HepG2 (cell line): ENCODE results near the gene ATL2. TPM values are rescaled to one million over a fixed set of nuclear protein-coding genes. Genes with fewer than 3 reads are reported as not detected.

Experiments
- CBFB ChIP-seq: sonication (generic); formaldehyde crosslinking; IDR thresholded peaks from 2 replicates; pipeline ENCODE4 v1.4.0; 2020; ENCODE audit warnings: missing genetic modification reagents
- KLF15 ChIP-seq: sonication (generic); formaldehyde crosslinking; IDR thresholded peaks from 2 replicates; pipeline ENCODE4 v1.8.1; 2023; ENCODE audit warnings: borderline replicate concordance, mild to moderate bottlenecking, inconsistent platforms, missing genetic modification reagents, mixed read lengths
- KLF9 ChIP-seq: IDR thresholded peaks from 2 replicates; pipeline ENCODE4 v1.6.1; 2016; ENCODE audit warnings: low read depth
- NFYC ChIP-seq: IDR thresholded peaks from 2 replicates; pipeline ENCODE4 v1.6.1; 2016; ENCODE audit warnings: missing genetic modification reagents, missing compliant biosample characterization
- RXRB ChIP-seq: IDR thresholded peaks from 2 replicates; pipeline ENCODE4 v1.6.1; 2016; ENCODE audit warnings: borderline replicate concordance, missing genetic modification reagents, missing compliant biosample characterization
- YEATS4 ChIP-seq: sonication (generic); formaldehyde crosslinking; IDR thresholded peaks from 2 replicates; pipeline ENCODE4 v1.4.0; 2020; ENCODE audit warnings: missing genetic modification reagents, borderline replicate concordance
- ZBTB20 ChIP-seq: sonication (generic); formaldehyde crosslinking; IDR thresholded peaks from 2 replicates; pipeline ENCODE4 v1.8.1; 2023; ENCODE audit warnings: missing genetic modification reagents, low read depth, mild to moderate bottlenecking, borderline replicate concordance
- ZBTB42 ChIP-seq: sonication (generic); formaldehyde crosslinking; IDR thresholded peaks from 2 replicates; pipeline ENCODE4 v1.5.0; 2020; ENCODE audit warnings: mild to moderate bottlenecking, missing genetic modification reagents
- ZNF501 ChIP-seq: sonication (generic); formaldehyde crosslinking; IDR thresholded peaks from 2 replicates; pipeline ENCODE4 v1.5.1; 2020; ENCODE audit warnings: mild to moderate bottlenecking, moderate library complexity, missing genetic modification reagents
- ZNF644 ChIP-seq: IDR thresholded peaks from 2 replicates; pipeline ENCODE4 v1.6.1; 2016; ENCODE audit warnings: low read depth
- ZNF839 ChIP-seq: sonication (generic); formaldehyde crosslinking; IDR thresholded peaks from 2 replicates; pipeline ENCODE4 v1.4.0; 2020; ENCODE audit warnings: missing genetic modification reagents, mild to moderate bottlenecking, borderline replicate concordance
- polyA plus RNA-seq, 8 experiments: library from polyadenylated mRNA; depleted of rRNA in 3 of 8; stranded (reverse) in 7 of 8; unstranded in 1 of 8; fragments of >200 nt; fragmentation: Illumina TruSeq in 4 of 8; extraction: Trizol in 4 of 8; gene quantifications; 2 replicates each; pipeline versions ENCODE4 v1.2.1 to v1.2.3, GENCODE V29; 2011 to 2016; ENCODE audit warnings: low read depth in 4 of 8, missing spikeins in 1 of 8, mixed read lengths in 1 of 8; ENCODE audit not compliant: insufficient read depth in 1 of 8
- total RNA-seq, 5 experiments: library from RNA; depleted of rRNA; stranded (reverse); fragments of >200 nt; fragmentation: Illumina TruSeq; extraction: Trizol; gene quantifications; 2 replicates each; pipeline ENCODE4 v1.2.3, GENCODE V29; 2016; ENCODE audit warnings: low read depth in 1 of 5
- TF ChIP-seq, protein P1 (sequence below): sonication (generic); formaldehyde crosslinking; IDR thresholded peaks from 2 replicates; pipeline ENCODE4 v1.4.0; 2020; ENCODE audit warnings: mild to moderate bottlenecking, missing genetic modification reagents
- TF ChIP-seq, protein P2 (sequence below): sonication (generic); formaldehyde crosslinking; IDR thresholded peaks from 2 replicates; pipeline ENCODE4 v1.5.1; 2020; ENCODE audit warnings: missing genetic modification reagents, mild to moderate bottlenecking, borderline replicate concordance
- TF ChIP-seq, protein P3 (sequence below): sonication (generic); formaldehyde crosslinking; IDR thresholded peaks from 2 replicates; pipeline ENCODE4 v1.9.0; 2021; ENCODE audit warnings: missing genetic modification reagents, borderline replicate concordance

The ATL2 gene
- total and polyA plus RNA-seq, 2 of the 13 experiments (the other 11 are each of a cell fraction or from before 2014, with no cell fraction given), result 56.5 to 119 TPM

DNA sequence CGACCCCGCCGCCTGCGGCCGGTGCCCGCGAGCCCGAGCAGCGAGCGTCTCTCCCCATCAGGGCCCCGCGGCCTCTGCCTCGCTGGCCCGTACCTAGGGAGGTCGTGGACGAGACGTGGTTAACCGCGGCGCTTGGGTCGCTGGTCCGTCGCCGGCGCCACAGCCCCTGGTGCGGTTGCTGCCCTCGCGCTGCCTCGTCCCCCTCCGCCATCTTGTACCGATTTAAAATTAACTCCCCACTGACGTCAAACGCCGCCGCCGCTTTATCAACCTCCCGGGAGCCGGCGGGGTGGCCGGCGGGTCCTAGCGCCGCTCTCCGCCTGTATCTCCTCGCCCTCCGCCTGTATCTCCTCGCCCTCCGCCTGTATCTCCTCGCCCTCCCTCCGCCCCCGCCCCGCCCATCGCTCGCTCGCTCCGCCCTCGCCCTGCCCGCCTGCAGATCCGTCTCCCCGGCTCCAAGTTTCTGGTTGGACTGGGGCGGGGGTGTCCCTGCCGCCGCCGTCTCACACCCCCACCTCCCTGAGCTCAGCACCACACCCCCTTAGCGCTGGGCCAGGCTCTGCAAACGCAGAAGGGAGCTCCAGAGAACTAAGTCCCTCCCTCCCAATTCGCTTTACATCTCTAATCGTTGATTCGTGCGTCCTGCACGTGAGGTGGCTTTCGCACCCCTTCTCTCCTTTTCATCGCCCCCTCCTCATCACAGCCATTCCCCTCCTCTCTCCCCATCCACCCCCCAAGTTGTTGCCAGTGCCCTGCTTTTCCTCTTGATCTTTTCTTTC lies at the start of gene ATL2 (continued):
- TF ChIP-seq, protein P1, sequence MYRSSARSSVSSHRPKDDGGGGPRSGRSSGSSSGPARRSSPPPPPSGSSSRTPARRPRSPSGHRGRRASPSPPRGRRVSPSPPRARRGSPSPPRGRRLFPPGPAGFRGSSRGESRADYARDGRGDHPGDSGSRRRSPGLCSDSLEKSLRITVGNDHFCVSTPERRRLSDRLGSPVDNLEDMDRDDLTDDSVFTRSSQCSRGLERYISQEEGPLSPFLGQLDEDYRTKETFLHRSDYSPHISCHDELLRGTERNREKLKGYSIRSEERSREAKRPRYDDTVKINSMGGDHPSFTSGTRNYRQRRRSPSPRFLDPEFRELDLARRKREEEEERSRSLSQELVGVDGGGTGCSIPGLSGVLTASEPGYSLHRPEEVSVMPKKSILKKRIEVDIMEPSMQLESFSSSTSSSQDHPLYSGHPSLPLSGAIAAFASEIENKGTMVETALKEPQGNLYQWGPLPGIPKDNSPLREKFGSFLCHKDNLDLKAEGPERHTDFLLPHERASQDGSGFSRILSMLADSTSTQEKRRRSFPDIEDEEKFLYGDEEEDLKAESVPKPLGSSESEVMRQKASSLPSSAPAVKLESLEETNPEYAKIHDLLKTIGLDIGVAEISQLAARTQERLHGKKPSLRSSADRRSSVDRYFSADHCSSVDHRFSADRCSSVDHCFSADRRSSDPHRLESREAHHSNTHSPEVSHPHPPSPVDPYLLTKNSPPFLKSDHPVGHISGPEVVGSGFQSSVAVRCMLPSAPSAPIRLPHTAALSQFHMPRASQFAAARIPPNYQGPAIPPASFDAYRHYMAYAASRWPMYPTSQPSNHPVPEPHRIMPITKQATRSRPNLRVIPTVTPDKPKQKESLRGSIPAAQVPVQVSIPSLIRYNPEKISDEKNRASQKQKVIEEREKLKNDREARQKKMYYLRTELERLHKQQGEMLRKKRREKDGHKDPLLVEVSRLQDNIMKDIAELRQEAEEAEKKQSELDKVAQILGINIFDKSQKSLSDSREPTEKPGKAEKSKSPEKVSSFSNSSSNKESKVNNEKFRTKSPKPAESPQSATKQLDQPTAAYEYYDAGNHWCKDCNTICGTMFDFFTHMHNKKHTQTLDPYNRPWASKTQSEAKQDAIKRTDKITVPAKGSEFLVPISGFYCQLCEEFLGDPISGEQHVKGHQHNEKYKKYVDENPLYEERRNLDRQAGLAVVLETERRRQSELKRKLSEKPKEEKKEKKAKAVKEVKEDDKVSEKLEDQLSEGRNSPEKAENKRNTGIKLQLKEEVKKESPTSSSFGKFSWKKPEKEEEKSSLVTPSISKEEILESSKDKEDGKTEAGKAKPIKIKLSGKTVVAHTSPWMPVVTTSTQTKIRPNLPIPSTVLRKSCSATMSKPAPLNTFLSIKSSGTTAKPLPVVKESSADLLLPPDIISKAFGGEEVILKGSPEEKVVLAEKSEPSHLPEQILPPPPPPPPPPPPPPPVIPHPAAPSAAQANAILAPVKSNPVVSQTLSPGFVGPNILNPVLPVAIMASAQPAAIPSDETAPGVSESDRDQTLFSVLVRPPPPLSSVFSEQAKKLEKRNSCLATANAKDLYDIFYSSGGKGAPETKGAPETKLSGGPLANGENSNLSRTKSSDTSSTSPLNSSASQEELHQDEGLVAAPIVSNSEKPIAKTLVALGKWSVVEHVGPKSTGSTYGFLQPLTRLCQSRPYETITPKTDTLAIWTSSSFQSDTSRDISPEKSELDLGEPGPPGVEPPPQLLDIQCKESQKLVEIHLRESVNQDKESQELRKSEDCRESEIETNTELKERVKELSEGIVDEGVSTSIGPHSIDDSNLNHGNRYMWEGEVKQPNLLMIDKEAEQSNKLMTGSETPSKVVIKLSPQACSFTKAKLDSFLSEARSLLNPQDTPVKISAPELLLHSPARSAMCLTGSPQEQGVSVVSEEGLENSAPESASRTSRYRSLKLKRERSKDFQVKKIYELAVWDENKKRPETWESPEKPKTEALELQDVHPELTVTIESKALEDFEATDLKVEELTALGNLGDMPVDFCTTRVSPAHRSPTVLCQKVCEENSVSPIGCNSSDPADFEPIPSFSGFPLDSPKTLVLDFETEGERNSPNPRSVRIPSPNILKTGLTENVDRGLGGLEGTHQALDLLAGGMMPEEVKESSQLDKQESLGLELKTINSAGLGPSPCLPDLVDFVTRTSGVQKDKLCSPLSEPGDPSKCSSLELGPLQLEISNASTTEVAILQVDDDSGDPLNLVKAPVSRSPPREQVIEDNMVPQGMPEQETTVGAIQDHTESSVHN (CRISPR knock-in tag), result no peak; the same call in 1 of the 2 replicates
- TF ChIP-seq RXRB (CRISPR knock-in tag), result peak; percentile 73; the same call in 1 of the 2 replicates
- TF ChIP-seq ZNF839, result no peak
- TF ChIP-seq CBFB (CRISPR knock-in tag), result peak; percentile 59; the same call in 1 of the 2 replicates
- TF ChIP-seq, protein P2, sequence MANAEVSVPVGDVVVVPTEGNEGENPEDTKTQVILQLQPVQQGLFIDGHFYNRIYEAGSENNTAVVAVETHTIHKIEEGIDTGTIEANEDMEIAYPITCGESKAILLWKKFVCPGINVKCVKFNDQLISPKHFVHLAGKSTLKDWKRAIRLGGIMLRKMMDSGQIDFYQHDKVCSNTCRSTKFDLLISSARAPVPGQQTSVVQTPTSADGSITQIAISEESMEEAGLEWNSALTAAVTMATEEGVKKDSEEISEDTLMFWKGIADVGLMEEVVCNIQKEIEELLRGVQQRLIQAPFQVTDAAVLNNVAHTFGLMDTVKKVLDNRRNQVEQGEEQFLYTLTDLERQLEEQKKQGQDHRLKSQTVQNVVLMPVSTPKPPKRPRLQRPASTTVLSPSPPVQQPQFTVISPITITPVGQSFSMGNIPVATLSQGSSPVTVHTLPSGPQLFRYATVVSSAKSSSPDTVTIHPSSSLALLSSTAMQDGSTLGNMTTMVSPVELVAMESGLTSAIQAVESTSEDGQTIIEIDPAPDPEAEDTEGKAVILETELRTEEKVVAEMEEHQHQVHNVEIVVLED, result no peak; the same call in none of the 2 replicates
- 0 out of 2 replicates have a peak, but pooled peaks have one; percentile 17 for TF ChIP-seq NFYC (CRISPR knock-in tag)
- TF ChIP-seq, protein P3, sequence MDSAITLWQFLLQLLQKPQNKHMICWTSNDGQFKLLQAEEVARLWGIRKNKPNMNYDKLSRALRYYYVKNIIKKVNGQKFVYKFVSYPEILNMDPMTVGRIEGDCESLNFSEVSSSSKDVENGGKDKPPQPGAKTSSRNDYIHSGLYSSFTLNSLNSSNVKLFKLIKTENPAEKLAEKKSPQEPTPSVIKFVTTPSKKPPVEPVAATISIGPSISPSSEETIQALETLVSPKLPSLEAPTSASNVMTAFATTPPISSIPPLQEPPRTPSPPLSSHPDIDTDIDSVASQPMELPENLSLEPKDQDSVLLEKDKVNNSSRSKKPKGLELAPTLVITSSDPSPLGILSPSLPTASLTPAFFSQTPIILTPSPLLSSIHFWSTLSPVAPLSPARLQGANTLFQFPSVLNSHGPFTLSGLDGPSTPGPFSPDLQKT (CRISPR knock-in tag), result no peak
- peak; percentile 94 for TF ChIP-seq YEATS4
- TF ChIP-seq KLF9 (CRISPR knock-in tag), result peak; percentile 32; the same call in 1 of the 2 replicates
- TF ChIP-seq ZBTB42 (CRISPR knock-in tag), result no peak
- TF ChIP-seq KLF15 (CRISPR knock-in tag), result no peak
- TF ChIP-seq ZBTB20 (CRISPR knock-in tag), result peak; percentile 59; the same call in 1 of the 2 replicates
- TF ChIP-seq ZNF501 (CRISPR knock-in tag), result peak; percentile 54
- TF ChIP-seq ZNF644, result no peak
